GM12892 (cell line): ENCODE measurements around the gene MET.

Experiments used
- POLR2A ChIP-seq: IDR thresholded peaks from 2 replicates; pipeline ENCODE4 v1.6.1; 2011; ENCODE audit warnings: low read depth, low read length, control low read depth
- POLR2AphosphoS5 ChIP-seq: IDR thresholded peaks from 2 replicates; pipeline ENCODE4 v1.6.1; 2011; ENCODE audit warnings: low read depth, low read length, control low read depth

DNA sequence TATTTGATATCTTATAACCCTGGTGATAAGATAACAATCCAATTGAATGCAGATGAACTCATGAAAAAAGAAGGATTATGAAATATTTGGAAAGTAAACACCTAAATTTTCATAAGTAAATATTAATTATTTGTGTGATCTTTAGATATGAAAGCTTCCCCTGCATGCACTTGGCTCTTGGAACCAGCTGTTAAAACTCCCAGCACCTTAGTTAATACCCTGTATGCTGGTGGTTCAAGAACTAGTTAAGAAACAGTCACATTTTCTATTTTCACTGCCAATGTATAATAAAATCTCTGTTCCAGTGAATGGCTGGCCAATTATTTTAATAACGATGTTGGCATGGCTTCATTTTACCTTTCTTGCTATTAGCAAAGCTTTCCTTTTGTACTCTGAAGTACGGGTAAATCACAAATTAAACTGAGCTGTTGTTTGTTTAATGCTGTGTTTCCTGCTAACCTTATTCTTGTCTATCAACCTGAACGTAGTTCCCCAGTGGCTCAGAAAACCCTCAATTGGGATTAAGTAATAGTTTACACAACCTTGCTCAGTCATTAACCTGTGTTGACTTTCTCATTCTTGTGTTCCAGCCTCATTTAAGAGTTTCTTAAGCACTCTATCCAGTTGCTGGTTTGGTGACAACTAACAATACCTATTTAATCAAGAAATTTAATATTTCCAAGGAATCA, 38.9 kb downstream of the MET start:
- TF ChIP-seq POLR2AphosphoS5, result no peak
- no peak for TF ChIP-seq POLR2A
